Measurements from ENCODE around the gene EDA.

Gene EDA

DNA sequence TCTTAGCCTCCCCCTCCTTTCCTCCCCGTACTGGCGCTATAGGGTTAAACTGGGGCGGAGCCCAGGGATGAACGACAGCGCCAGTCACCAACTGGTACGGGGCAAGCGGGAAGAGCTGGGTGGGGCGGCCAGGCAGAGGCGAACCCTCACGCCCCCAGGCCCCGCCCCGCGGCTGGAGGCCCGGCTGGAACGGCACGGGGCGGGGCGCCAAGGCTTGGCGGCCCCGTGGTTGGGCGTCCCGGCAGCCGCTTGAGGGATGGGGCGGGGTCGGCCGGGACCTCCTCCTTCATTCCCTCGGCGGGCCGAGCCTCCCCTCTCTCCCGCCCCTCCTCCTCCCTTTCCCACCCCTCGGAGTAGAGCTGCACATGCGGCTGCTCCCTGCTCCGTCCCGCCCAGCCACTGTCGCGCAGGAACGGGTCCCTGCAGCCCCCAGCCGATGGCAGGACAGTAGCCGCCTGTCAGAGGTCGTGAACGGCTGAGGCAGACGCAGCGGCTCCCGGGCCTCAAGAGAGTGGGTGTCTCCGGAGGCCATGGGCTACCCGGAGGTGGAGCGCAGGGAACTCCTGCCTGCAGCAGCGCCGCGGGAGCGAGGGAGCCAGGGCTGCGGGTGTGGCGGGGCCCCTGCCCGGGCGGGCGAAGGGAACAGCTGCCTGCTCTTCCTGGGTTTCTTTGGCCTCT, at the start of gene EDA:
Gene EDA (plus strand): TSS at position 335 of the 678 bp plus-strand sequence.
- DNase-seq (ENCODE audit: low spot score): peak; percentile 92

GRCh38 chrX:69568828-69569227, 47.1 kb upstream of the EDA start:
- DNase-seq (ENCODE audit: low spot score): no peak

DNA sequence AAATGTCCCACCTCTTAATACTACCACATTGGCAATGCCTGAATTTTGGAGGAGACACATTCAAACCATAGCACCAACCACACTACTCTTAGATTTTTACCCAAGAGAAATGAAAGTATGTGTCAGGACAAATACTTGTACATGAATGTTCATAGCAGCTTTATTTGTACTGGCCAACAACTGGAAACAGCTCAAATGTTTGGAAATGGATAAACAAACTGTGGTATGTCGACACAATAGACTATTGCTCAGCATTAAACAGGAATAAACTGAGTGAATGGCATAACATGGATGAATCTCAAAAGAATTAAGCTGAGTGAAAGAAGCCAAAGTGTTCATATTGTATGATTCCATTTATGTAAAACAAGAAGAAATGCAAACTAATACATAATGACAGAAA, 18.5 kb upstream of the EDA start:
- DNase-seq (ENCODE audit: low spot score): no peak

- DNase-seq (ENCODE audit: low spot score): no peak
Observed at GRCh38 chrX:69600182-69600581, 15.7 kb upstream of the EDA start.

DNA sequence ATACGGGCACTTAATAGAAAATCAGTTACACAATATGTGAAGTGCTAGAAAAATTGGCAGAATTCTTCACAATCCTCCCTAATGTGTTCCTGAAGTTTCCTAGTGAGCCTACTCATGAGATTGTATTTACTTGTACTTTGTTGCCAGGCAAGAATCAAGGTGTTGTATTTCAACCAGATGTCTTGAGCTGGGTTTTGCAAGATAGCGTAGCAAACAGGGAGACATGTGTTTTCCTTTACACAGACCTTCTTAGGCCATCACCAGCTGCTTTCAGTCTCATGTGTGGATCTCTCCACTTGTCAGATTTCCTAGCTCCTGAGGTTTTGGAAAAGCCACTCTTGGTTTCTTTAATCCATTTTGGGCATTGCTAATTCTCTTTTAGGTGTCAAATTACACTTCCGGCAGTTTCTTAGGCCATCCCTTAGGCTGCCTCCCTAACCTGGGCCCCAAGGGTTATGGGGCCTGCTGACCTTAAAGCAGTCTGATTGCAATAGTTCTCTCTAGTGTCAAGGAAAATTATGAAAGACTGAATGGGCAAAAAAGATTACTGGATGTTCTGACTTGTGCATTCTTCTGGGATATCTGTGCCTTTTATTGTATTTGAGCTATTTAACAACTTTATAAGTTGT, 12.2 kb upstream of the EDA start:
- DNase-seq (ENCODE audit: low spot score): no peak

DNA sequence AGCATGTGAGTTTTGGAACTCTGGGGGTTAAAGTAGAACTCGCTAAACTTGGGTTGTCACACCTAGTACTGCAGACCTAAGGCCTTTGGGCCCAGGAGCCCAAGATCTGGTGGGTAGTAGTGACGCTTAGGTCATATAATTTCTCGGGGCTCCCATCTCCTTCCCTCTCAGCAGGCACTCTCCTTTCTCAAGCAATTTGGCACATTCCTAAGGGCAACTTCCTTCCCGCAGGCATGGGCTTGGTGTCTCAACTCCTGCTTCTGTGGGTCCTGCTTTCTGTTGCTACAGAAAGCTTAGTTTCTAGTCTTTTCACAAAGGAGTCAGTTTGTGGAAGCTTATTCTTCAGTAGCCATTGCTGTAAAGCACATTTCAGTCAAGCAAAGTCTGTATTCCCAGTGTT, 10.4 kb upstream of the EDA start:
- DNase-seq (ENCODE audit: low spot score): no peak

GRCh38 chrX:69607616-69608015, 8.3 kb upstream of the EDA start:
- DNase-seq (ENCODE audit: low spot score): no peak

DNA sequence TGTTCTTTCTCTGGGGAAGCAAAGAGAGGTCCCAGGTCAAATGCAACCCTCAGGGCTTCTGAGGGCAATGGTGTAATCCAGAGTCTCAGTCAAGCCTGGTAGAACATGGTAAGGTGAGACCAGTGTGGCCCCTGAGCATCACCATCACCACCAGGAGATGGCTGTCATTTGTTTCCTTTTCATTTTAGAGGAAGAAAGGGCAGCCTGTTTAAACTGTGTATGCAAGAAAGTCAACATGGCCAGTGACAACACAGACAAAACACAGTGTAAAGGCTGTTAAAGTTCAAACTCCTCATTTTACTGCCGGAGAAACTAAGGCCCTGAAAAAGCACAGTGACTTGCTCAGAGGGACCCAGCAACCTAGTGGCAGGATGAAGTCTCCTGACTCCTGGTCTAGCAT, 2.0 kb upstream of the EDA start:
- DNase-seq (ENCODE audit: low spot score): no peak

DNA sequence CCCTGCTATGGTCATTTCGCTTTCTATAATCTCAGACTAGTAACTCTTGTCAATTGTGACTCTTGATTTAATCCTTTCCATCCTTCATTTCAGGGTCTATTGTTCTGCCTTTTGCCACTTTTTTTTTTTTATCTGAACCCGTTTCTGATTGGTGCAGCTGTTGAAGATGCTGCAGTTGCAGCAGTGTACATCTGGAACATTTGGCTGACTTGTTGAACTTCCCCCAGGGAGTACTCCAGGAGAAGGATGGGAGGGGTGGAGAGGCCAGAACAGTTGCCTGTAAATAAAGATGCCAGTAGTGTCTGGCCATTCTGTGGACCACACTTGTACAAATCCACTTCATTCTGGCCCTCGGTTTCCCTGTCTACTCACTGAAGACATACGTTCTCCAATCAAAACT, 1.0 kb upstream of the EDA start:
- DNase-seq (ENCODE audit: low spot score): no peak

DNA sequence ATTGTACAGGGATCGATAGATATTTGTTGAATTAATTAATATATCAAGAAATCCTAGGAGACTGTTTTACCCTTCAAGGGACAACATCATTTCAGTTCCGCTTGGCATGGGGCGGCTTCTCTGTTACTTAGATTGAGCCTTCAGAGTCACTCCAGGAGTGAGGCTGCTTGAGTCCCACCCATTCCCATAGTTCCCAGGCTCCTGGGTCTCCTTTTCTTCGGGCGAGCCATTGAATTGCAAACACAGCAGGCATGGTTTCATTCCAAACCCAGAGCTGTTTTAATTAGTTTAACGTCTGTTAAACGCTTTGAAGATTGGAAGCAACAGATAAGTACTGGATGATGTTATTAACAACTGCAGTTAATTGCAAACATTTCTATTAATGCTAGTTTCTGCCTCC, 571 bp upstream of the EDA start:
- no peak for DNase-seq (ENCODE audit: low spot score)

- peak; percentile 79 for DNase-seq (ENCODE audit: low spot score)
Observed at GRCh38 chrX:69616457-69617203, 717 bp downstream of the EDA start.

DNA sequence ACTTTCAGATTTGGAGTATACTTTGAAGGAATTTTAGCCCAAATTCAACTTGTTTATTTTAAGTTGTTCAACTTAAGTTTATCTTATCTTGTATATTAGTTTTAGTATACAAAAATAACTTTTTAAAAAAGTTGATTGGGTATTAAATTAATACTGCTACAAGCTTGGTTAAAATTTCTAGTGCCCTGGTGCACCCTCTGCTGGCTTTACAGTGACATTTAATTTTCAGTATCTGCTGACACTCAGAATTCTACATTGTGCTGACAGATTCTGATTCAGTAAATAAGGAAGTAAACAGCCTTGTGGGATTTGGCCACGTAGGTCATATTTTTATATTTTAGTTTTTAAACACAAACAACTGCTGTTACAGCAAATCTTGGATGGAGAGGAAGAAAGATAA, 2.9 kb downstream of the EDA start:
- no peak for DNase-seq (ENCODE audit: low spot score)

DNA sequence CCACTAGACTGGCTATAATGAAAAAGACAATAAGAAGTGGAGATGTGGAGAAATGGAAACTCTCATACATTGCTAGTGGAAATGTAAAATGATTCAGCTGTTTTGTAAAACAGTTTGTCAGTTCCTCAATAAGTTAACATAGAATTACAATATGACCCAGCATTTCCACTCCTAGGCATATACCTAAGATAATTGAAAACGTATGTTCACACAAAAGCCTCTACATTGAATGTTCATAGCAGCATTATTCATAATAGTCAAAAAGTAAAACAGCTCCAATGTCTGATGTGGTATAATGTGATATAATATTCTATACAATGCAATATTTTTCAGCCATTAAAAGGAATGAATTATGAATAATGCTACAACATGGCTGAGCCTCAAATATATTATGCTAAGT, 10.2 kb downstream of the EDA start:
- DNase-seq (ENCODE audit: low spot score): no peak

- no peak for DNase-seq (ENCODE audit: low spot score)
Observed at GRCh38 chrX:69627744-69628143, 11.8 kb downstream of the EDA start.

- DNase-seq (ENCODE audit: low spot score): no peak
Observed at GRCh38 chrX:69630147-69630546, 14.2 kb downstream of the EDA start.

DNA sequence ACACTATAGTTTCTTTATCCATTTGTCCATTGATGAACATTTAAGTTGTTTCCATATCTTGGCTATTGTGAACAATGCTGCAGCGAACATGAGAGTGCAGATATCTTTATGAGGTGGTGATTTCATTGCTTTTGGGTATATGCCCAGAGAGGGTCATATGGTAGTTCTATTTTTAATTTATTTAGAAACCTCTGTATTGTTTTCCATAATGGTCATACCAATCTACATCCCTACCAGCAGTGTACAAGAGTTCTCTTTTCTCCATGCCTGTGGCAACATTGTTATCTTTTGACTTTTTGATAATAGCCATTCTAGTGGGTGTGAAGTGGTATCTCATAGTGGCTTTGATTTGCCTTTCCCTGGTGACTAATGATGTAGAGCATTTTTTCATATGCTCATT, 48.8 kb downstream of the EDA start:
- DNase-seq (ENCODE audit: low spot score): no peak

- DNase-seq (ENCODE audit: low spot score): no peak
Observed at GRCh38 chrX:69670001-69670555, 54.2 kb downstream of the EDA start.

DNA sequence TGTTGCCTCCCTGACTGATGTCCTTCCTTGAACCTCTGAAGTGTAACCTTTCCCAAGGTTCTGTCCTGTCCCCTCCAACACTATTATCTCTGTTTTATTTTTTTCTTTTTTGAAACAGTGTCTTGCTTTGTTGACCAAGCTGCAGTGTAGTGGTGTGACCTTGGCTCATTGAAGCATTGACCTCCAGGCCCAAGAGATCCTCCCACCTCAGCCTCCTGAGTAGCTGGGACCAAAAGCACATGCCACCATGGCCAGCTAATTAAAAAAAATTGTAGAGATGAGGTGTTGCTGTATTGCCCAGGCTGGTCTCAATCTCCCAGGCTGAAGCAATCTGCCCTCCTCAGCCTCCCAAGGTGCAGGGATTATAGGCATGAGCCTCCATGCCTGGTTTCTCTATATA, 59.0 kb downstream of the EDA start:
- no peak for DNase-seq (ENCODE audit: low spot score)

DNA sequence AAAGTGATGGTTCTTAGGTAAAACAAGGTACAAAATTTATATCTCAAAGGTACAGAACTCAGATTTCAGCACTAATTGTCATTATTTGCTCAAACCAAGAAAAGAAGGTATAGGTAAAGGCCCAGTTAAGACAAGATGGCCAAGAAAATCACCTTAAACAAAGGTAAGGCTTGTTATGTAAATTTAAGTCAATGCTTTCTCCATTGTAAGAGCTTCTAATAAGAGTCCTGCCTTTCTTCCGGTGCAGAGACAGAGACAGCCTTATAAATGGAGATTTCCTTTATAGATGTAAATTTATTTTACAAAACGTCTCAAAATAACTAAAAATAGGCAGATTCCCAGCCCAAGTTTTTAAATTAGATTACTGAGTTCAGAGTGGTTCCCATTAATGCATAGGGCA, 89.9 kb downstream of the EDA start:
- no peak for DNase-seq (ENCODE audit: low spot score)

- DNase-seq (ENCODE audit: low spot score): no peak
Observed at GRCh38 chrX:69718102-69718501, 102.2 kb downstream of the EDA start.

GRCh38 chrX:69724307-69724706, 108.4 kb downstream of the EDA start:
- no peak for DNase-seq (ENCODE audit: low spot score)

DNA sequence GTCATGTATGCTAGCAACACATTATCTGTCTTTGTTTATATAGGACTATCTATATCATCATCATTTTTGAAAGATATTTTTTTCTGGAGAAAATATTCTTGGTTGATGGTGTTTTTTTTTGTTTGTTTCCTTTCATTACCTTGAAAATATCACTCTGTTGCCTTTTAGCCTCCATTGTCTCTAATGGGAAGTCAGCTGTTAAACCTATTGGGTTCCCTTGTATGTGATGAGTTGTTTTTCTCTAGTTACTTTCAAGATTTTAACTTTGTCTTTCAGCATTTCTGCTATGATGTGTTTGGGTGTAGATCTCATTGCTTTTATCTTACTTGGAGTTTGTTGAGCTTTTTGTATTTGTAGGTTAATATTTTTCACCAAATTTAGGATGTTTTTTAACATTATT, 124.4 kb downstream of the EDA start:
- DNase-seq (ENCODE audit: low spot score): no peak

DNA sequence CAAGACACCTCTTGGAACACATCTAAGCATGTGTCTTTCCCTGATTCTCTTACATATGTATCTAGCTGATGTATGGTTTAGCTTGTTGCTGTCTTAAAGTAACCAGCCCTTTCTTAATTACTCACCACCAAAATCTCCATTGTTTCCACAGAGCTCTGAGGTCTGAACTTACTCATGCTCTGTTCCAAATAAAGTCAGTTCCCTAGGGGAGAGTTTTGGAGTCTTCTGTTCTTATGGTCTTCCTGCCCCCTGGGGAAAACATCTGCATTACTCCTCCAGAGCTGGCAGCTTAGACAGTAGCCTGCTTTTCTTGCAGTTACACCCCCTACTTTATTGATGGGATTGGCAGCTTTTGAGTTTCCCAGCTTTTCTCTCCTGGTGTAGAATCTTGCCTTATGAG, 125.8 kb downstream of the EDA start:
- DNase-seq (ENCODE audit: low spot score): no peak
